SK-N-MC (cell line): Measurements from ENCODE around the gene SOCS2.

ENCODE experiments used
- EZH2 ChIP-seq: fragments of 200-600 bp; sonication (generic); IDR thresholded peaks from one replicate; pipeline ENCODE4 v1.6.1; 2017; ENCODE audit warnings: antibody characterized with exemption
- FOXP2 ChIP-seq: optimal IDR thresholded peaks from 2 replicates; pipeline ENCODE3; 2011; ENCODE audit warnings: mild to moderate bottlenecking, moderate library complexity; ENCODE audit not compliant: insufficient read depth; ENCODE audit errors: extremely low read length, control extremely low read depth
- POLR2AphosphoS5 ChIP-seq: IDR thresholded peaks from 2 replicates; pipeline ENCODE4 v1.6.1; 2012; ENCODE audit warnings: mild to moderate bottlenecking, low read depth, low read length, borderline replicate concordance

DNA sequence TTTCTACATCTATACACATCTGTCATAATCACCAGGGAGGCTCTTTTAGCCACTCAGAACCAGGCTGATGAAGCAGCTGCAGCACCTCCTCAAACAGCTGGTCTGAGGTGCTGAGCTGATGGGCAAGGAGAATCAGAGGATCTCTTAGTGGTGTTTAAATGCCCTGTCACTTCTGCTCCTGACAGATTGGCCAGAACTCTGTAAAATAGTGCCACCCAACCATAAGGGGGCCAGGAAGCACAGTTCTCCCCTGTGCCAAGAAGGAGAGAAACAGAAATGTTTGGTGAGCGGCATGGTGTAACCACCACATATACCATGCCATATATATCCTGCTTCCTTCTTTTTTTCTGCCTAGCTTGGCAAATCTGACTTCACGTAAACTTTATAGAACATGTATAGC lies 12.8 kb downstream of the SOCS2 start:
- TF ChIP-seq FOXP2 (no peak), EZH2 (no peak), POLR2AphosphoS5 (no peak)
